ENCODE measurements around the gene VPS52.
A peak's percentile ranks its signal among the peaks of the same experiment; 100 is the strongest.
"Not testable (repeated sequence)": the region's sequence is repeated elsewhere in the genome, so short reads cannot be mapped to it uniquely, and the experiment has no call there.

The VPS52 gene

DNA sequence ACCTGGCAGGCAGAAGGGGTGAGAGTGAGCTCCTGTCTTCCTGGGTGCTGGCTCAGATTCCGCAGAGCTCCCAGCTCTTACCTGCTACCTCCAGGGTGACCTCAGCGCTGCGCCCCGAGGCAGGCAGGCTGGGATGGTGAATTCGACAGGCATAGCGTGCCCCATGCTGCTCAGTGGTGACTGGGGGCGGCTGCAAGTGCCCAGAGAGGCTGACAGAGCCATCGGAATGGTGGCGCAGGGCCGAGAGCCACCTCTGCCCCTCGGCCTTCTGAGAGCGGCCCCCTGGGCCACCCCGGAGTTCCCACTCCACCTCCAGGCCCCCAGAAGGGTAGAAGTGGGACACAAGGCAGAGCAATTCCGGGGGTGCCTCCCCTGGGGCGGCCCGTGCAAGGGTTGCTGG, 32.5 kb upstream of the VPS52 start:
- DNase-seq = no peak

DNA sequence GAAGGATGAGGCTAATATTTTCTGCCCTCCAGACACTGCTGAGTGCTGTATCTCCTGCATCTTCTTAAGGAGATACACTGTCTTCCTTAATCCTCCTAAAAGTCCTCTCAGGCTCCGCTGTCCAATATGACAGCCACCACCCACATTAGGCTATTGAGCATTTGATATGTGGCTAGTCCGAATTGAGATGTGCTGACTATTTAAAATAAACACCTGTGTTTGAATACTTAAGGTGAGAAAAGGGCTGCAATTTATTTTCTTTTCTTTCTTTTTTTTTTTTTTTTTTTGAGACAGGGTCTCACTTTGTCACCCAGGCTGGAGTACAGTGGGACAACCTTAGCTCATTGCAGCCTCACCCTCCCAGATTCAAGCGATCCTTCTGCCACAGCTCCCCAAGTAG, 30.2 kb upstream of the VPS52 start:
- no peak for DNase-seq

DNA sequence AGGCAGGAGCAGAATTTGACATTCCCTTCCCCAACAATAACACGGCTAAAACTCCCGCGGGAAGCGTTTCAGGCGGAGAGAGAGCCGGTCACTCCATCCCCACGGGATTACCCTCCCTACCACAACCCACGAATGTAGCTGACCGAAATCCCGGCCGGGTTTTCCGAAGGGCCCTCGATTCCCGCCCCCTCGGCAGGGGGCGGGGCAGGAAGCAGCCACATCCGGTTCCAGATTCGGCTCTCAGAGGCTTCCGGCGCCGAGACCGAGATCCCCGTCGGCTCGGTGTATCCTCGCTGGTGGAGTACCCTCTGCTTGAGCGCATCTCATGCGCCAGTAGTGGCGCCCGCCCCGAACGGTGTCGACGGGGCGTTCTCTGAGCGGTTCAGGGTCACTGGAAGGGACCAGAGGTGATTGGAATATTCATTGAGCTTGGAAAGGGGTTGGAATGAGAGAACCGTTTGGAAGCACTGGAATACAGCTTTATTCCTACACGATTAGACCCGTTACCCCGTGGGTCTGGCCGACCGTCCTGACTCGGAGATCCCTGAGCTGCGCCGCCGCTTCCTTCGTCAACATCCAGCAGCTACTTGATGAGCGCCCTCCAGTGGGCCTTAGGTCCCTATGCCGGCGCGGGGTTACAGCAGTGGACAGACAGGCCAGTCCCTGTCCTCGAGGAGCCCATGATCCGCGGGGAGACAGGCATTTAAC, 27.7 kb upstream of the VPS52 start:
- peak; percentile 88 to 89 for DNase-seq

DNA sequence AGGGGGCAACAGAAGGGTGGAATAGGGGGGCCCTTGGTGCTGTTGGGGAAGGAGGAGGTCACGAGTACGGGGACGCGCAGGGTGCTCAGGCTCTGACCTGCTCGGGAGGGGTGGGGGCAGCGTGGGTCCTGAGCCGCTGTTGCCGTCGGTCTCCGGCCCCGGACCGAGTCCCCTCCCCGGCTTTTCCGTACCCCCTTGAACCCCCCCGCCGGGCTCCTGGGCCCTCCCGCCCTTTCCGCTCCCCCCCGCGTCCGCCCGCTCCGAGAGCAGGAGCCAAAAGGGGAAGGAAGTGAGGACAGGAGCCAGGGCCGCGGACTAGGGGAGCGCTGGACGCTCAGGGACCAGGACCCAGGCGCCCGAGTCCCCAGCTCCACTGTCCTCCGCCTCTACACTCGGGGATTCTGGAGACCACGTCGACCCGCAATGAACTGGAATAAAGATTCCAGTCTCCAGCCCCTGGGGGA, 27.1 kb upstream of the VPS52 start, which contains the start of gene RGL2:
Gene RGL2, minus strand, starts transcription at position 170 of the 464 bp plus-strand sequence. CDS start 332 bp downstream, outside the sequence.
- DNase-seq = peak in 1 of 2 experiments; percentile 49

DNA sequence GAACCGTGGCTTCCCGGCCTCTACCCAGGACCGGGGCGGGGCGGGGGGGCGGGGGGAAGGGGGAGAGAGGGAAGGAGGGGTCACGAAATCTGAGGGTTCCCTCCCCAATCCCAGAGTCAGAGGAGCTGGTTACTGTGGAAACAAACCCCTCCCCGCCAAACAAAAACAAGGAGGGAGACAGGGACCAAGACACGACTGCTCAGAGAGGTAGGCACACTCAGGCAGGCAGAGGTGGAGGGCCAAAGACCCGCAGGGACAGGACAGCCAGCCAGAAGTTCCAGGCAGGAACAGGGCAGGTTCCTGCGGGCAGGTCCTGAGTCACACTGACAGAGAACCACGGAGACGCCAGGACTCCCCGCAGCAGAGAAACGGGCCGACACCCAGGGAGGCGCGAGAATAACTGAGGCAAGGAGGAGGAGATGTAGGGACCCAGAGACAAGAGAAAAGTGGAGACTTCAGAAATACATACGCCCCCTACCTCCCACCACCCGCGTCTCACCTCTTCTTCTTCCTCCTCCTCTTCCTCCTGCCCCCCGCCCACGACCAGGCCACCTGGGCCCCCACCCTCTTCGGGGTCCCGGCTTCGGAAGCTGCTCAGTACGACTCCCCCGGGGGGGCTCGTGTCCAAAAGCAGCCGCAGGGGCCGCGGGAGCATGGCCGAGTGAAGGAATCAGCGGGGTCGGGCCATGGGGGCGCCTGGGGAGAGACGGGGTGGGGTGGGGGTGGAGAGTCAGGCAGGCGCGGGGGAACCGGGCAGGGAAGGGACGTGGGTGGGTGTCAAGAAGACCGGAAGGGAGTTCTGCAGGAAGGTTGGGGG, 26.5 kb upstream of the VPS52 start:
- peak in 1 of 2 experiments; percentile 36 for DNase-seq

DNA sequence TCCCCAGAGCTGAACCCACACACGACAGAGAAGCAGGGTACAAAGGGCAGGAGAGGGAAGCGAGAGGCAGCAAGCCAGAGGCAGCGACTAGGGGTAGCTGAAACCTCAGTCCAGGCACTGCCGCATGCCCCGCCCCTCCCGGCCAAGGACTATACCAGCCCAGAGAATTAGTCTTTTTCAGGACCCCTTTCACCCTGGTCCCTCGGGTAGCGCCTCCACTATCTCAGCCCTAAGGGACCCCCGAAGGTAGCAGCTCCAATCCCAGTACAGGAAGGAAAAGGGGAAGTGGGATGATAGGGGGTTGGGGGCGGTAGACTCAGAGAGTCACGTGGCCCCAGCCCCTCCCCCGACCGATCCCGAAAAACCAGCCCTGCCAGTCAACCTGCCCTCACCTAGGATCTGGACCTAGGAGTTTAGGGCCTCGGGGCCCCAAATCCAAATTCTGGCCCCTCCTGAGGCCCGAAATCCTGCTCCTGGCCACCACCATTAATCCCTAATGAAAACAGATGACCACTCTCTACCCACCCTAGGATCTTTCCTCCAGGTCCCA, 25.8 kb upstream of the VPS52 start:
- DNase-seq = no peak

DNA sequence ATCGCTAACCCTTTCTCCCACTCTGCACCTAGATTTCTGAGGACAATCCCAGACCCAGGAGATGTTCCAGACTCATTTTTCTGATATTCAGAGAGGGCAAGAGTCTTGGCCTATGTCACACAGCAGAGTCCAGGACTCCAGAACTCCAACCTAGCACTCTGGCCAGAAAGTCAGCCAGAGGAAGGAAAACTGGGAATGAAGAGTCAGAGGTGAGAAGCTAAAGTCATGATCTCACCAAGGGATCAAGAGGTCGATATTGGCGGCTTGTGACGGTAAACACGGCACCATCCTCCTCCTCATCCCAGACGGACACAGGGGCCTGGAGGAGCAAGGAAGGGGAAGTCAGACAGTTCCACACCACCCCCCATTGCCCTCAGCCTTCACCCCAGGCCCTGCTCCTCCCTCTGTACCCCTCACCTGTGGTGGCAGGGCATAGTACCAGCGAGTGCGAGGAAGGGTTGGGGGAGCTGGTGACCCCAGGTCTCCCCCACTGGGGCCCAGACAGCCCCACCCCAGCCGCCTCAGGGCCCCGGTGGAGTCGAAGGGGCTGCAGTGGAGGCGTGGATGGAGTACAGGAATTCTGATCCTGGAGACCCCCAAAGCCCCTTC, 25.2 kb upstream of the VPS52 start:
- no peak for DNase-seq

DNA sequence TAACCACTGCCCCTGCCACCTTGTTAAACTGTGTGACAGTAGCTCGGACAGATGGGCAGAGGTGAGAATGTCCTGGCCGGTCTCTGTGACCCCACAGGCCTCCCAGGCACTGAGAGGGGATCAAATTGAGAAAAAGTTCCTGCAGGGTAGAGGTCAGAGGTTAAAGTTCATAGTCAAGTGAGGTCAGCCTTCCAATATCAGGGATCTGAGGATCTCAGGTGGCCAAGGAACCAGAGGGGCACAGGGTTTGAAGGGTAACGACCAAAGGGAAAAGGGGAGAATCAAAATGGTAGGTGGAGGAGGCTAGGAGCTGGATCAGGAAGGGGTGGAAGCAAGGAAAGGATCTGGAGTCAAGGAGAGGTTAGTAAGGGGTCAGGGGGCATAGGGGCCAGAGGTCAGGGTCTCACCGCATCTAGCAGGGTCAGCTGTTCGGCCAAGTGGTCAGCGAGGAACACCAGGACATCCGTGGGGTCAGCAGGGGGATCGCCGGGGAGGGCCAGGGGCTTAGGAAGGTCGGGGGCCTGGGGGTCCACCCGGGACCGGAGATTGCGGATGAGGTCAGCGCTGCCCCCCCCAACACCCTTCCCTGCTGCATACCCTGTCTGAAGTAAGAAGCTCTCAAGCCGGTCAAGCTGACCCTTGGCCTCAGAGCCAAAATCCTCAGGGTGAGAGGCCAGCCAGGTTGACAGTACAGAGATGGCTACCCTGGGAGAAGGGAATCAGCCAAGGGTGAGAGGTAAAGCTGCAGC, 24.1 kb upstream of the VPS52 start:
- DNase-seq = no peak

DNA sequence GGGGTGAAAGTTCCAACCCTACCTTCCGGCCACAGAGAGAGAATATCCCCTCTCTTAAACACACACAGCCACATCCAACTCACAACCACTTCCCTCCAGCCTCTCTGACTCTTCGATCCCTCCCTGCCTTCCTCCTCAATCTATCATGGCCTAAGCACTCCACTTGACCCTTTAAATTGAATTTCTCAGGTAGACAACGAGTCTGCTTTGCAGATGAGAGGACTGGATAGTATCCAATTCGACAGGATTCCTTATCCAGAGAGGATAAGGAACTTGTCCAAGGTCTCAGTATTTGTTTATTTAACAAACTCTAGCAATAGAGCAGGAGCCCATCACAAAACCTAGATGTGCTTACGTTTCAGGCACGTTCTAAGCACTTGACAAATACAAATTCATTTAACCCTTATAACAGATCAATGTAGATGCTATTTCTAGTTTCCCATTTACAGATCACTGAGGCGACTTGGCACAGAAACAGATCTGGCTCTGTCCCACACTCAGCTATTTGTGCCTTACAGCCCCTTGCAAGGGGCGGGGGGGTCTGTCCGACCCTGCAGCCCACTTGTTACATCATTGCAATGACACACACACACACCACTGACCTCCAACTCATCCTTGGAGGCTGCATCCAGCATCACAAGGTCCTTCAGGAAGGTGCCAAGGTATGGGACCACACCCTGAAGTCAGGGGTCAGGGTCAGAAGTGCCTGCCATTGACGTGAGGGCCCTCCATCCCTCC, 22.6 kb upstream of the VPS52 start:
- no peak for DNase-seq

DNA sequence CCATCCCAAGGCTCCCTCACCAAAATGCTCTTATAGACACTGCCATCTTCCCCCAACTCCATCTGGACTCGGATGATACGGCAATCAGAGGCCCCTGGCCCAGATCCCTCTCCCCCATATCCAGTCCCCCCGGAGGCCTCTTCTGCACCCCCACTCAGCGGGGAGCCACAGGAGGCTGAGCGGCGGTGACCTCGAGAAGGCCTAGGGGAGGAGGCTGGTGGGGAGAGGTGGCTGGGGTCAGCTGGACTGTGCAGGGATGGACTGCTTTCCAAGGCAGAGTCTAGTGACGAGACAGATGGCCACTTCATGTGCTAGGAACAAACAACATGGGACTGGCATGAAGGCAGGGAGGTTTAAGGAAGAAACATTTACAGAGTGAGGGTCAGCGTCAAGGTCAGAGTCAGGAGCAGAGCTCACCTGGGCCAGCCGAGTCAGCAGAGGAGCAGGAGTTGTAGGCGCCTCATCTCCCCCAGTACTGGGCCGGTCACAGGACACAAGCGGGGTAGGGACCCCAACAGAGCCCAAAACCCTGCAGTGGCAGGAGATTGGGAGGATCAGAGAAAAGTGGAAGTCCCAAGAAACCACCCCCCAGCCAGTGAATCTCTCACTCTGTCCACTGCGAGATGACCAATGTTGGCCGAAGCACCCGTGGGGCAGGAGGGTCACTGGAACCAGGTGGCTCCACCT, 21.5 kb upstream of the VPS52 start:
- no peak for DNase-seq

DNA sequence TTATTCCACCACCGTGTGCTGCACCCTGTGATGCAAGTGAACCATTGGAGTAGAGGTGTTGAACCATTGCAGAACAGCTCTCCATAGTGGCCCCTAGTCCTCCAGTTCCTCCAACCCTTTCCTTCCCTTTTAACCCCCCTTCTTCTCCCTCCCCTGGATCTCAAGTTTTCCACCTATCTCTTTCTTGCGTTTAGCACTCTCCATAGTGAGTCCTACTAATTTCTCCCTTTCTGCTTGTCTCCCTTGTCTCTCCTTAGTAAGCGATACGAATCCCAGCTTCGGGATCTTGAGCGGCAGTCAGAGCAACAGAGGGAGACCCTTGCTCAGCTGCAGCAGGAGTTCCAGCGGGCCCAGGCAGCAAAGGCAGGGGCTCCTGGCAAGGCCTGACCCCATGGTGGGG, 18.8 kb upstream of the VPS52 start:
- no peak for DNase-seq

DNA sequence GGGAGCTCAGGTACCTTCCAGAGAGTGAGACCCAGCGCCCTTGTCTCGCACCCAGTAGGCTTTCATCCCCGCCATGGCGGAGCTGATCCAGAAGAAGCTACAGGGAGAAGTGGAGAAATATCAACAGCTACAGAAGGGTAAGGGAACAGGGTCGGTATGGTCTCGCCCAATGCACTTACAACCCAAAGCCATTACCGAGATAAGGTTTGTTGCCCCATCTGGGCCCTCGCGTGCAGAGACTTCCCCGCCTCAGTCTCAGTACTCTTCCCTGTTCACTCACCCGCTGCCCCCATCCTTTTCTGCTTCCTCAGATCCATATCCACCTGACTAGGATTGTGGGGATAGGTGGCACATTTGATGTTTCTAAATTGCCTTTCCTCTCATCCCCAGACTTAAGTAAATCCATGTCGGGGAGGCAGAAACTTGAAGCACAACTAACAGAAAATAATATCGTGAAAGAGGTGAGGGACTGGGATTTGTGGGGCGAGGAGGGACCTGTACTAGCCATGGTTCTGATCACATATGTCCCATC, 18.2 kb upstream of the VPS52 start:
- DNase-seq = no peak

DNA sequence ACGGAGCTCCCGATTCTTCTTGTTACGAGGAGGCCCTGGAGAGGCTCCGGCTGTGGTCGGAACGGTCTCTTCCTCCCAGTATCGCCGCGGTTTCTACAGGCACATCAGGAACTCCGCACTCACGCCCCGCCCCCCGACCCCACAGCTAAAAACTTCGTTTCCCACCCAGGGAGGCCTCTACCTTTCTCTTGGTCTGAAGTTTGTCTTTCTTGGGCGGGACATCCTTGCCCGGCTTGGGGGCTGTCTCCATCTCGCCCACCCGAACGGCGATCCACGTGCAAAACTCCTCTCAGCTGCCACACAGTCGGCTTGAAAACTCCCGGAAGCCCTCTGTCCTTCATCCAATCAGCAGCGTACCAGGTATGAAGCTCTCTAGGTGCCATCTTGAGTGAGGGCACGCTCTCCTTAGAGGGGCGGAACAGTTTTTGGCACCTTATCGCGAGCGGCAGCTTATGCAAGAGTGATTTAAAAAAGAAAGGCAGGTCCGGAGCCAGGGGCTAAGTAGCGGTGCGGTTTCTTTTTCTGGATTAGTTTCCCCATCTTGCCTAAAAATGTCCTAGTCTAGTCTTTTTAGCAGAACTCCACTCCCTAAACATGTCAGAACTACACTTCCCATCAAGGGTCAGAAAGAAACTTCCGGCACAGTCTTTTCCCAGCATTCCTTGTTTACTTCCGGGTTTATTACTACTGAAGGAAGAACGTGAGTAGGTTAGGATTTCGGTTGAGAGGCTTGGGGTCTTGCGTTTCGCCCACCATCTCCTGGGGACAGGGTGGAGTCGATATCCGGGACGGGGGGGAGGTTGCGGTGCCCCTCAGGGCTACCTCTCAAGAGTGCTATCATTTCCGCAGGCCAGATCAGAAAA, 17.5 kb upstream of the VPS52 start, which contains the start of the genes PFDN6 and WDR46:
Gene PFDN6, plus strand, starts transcription at position 681 of the 863 bp plus-strand sequence. CDS start 256 bp downstream, outside the sequence.
Gene WDR46, minus strand, starts transcription at position 319 of the 863 bp plus-strand sequence. Its CDS starts 69 bp downstream, at position 250.
- DNase-seq = peak; percentile 90 to 91

DNA sequence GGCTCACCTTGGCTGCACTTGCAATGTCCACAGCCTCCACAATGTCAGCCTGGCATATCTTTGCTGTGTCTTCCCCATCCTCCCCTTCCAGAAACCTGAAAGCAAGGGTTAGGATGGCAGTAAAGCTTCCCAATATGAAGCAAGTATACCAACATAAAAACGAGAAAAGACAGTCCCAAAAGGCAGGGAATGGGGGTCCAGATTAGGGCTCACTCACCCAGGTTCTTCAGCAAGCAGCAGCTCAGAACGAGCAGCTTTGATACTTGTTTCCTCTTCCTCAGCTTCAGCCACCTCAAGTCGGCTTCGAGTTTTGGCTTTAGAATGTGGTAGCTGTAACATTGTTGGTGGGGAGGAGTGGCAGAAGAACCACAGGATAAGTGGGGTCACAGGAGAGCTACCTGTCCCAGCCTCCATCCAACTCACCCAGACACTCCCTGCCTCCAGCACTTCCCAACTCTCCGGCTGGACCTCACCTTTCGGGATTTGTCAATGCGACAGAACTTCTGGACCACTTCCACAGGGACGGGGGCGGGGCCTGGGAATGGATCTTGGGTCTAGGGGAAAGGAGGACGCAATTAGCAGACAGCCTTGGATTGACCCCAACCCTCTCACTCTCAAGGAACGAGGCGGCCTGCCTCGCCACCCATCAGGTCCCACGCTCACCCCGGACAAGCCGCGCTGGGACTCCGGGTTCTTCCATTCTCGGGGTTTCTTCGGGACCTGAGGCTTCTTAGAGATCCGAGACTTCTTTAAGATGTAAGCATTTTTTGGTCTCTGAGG, 16.7 kb upstream of the VPS52 start:
- no peak for DNase-seq

DNA sequence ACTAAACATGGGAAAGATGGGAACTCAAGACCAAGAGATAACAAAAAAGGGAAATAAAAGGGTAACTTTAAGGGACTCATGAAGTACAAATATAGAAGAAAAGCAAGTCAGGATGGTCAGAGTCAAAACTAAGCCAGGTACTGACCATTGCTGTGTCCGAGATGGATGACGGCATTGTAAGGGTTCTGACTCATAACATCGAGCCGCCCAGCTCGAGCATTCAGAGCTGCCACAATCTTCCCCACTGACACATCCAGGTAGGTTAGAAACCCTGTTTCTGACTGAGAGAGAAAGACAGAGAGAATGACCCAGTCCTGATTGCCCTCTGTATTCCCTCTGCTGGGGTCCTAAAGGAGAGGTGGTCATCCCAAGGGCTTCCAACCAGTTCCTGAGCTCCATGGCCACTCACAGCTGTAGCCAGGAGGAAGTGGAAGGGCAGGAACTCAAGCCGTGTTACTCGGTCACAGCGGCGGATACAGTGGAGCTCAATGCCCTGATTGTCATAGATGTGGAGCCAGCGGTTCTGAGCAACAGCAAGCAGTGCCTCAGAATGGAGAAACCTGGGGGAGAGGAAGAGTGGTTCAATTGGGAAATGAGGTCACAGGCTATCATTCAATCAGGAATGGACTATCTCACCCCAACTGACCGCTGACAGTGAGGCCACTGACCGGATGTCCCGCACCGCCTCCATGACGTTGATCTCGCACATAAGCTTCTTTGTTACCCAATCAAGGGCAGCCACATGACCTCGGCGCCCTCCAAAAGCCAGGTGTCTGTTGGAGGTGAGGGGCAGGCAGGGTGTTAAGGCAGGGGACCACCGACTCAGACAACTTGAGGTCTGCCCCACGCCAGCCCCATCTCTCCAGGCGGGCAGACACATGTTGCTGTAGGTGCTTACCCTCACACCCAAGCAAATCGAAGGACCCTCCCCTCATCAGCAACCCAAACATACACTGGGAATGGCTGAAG, 15.6 kb upstream of the VPS52 start:
- no peak for DNase-seq

DNA sequence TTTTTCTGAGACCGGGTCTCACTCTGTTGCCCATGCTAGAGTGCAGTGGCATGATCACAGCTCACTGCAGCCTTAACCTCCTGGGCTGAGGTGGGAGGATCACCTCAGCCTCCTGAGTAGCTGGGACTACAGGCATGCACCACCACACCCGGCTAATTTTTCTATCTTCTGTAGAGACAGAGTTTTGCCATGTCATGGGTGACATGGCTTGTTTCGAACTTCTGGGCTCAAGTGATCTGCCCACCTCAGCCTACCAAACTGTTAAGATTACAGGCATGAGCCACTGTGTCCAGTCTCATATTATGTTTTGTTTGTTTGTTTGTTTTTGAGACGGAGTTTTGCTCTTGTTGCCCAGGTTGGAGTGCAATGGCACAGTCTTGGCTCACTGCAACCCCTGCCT, 13.5 kb upstream of the VPS52 start:
- DNase-seq = not testable (repeated sequence)

DNA sequence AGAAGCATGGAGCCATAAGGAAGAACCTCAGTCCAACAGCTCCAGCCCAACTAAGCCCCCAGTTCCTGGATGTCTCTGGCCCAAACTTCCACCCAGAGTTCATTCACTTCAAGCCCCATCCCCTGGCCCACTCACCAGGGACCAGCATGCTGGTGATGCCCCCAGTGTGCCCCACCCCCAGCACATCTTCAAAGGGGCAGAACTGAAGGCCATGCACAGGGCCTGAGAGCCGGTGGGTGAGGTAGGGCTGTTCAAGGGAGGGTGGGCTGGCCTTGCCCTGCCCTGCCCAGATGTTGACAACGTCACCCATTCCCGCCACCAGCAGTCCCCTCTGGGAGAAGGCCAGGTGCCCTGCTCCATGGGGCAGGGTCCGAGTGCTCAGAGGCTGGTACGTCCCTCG, 8.9 kb upstream of the VPS52 start:
- DNase-seq = no peak
